ENCODE measurements around the gene DELE1. TPM values are rescaled to one million over a fixed set of nuclear protein-coding genes. Genes with fewer than 3 reads are reported as not detected.

Gene DELE1
- total and polyA plus RNA-seq, 4 donors, result 23.2 to 49.0 (median 40.3) TPM

GRCh38 chr5:141904551-141904950, 19.1 kb upstream of the DELE1 start:
- DNase-seq (ENCODE audit: low spot score), result no peak

GRCh38 chr5:141906517-141906916, 17.2 kb upstream of the DELE1 start:
- TF ChIP-seq JUND (IDR thresholded peaks at IDR 0.05), result no peak
- no peak for TF ChIP-seq ZBTB33 (IDR thresholded peaks at IDR 0.05)
- no peak for TF ChIP-seq HNF4A (conservative IDR thresholded peaks at IDR 0.05)
- TF ChIP-seq, protein P1, sequence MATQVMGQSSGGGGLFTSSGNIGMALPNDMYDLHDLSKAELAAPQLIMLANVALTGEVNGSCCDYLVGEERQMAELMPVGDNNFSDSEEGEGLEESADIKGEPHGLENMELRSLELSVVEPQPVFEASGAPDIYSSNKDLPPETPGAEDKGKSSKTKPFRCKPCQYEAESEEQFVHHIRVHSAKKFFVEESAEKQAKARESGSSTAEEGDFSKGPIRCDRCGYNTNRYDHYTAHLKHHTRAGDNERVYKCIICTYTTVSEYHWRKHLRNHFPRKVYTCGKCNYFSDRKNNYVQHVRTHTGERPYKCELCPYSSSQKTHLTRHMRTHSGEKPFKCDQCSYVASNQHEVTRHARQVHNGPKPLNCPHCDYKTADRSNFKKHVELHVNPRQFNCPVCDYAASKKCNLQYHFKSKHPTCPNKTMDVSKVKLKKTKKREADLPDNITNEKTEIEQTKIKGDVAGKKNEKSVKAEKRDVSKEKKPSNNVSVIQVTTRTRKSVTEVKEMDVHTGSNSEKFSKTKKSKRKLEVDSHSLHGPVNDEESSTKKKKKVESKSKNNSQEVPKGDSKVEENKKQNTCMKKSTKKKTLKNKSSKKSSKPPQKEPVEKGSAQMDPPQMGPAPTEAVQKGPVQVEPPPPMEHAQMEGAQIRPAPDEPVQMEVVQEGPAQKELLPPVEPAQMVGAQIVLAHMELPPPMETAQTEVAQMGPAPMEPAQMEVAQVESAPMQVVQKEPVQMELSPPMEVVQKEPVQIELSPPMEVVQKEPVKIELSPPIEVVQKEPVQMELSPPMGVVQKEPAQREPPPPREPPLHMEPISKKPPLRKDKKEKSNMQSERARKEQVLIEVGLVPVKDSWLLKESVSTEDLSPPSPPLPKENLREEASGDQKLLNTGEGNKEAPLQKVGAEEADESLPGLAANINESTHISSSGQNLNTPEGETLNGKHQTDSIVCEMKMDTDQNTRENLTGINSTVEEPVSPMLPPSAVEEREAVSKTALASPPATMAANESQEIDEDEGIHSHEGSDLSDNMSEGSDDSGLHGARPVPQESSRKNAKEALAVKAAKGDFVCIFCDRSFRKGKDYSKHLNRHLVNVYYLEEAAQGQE (IDR thresholded peaks at IDR 0.05), result no peak
- no peak for TF ChIP-seq EGR1 (IDR thresholded peaks at IDR 0.05; ENCODE audit: low read depth in 2 of 2)
- TF ChIP-seq, protein P2, sequence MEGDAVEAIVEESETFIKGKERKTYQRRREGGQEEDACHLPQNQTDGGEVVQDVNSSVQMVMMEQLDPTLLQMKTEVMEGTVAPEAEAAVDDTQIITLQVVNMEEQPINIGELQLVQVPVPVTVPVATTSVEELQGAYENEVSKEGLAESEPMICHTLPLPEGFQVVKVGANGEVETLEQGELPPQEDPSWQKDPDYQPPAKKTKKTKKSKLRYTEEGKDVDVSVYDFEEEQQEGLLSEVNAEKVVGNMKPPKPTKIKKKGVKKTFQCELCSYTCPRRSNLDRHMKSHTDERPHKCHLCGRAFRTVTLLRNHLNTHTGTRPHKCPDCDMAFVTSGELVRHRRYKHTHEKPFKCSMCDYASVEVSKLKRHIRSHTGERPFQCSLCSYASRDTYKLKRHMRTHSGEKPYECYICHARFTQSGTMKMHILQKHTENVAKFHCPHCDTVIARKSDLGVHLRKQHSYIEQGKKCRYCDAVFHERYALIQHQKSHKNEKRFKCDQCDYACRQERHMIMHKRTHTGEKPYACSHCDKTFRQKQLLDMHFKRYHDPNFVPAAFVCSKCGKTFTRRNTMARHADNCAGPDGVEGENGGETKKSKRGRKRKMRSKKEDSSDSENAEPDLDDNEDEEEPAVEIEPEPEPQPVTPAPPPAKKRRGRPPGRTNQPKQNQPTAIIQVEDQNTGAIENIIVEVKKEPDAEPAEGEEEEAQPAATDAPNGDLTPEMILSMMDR (IDR thresholded peaks at IDR 0.05; ENCODE audit: low read depth, low read length, missing input control), result no peak
- no peak for TF ChIP-seq NR2F2 (IDR thresholded peaks at IDR 0.05)
- TF ChIP-seq, protein P3, sequence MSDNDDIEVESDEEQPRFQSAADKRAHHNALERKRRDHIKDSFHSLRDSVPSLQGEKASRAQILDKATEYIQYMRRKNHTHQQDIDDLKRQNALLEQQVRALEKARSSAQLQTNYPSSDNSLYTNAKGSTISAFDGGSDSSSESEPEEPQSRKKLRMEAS (IDR thresholded peaks at IDR 0.05), result no peak
- no peak for TF ChIP-seq SP1 (IDR thresholded peaks at IDR 0.05)
- no peak for TF ChIP-seq RXRA (IDR thresholded peaks at IDR 0.05)
- no peak for TF ChIP-seq TAF1 (conservative IDR thresholded peaks at IDR 0.05)
- TF ChIP-seq, protein P4, sequence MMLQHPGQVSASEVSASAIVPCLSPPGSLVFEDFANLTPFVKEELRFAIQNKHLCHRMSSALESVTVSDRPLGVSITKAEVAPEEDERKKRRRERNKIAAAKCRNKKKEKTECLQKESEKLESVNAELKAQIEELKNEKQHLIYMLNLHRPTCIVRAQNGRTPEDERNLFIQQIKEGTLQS (IDR thresholded peaks at IDR 0.05), result no peak
- no peak for DNase-seq (ENCODE audit: low spot score)
- Histone ChIP-seq H3K27ac (ENCODE audit: low read depth in 1 of 2, low read length in 2 of 2) (no peak overlapping the region), H3K4me3 (ENCODE audit: low read depth in 1 of 3, low read length in 3 of 3) (no peak overlapping the region), H3K36me3 (ENCODE audit: control insufficient read depth in 4 of 4, insufficient read depth in 3 of 4, low read depth in 1 of 4, low read length in 3 of 4) (no peaks in the 10 kb centered on the region), H3K9me3 (ENCODE audit: control insufficient read depth in 4 of 4, low read length in 3 of 4) (no peaks in the 10 kb centered on the region), H3K4me1 (ENCODE audit: control insufficient read depth in 4 of 4, insufficient read depth in 4 of 4, low read length in 3 of 4) (no peaks in the 10 kb centered on the region), H3K9ac (ENCODE audit: low read depth in 1 of 2, low read length in 2 of 2) (no peak overlapping the region), H3K27me3 (ENCODE audit: control insufficient read depth in 4 of 4, insufficient read depth in 4 of 4, low read length in 3 of 4) (no peaks in the 10 kb centered on the region)
- 91% methylated on average over 1 of the region's 1 CpG for WGBS

More at GRCh38 chr5:141904551-141904950, 19.1 kb upstream of the DELE1 start:
- no peaks in the 10 kb centered on the region for H3K4me1 ChIP-seq (ENCODE audit: control insufficient read depth in 4 of 4, insufficient read depth in 4 of 4, low read length in 3 of 4)
- H3K9ac ChIP-seq (ENCODE audit: low read depth in 1 of 2, low read length in 2 of 2), result no peak overlapping the region
- H3K27me3 ChIP-seq (ENCODE audit: control insufficient read depth in 4 of 4, insufficient read depth in 4 of 4, low read length in 3 of 4), result no peaks in the 10 kb centered on the region
- H3K27ac ChIP-seq (ENCODE audit: low read depth in 1 of 2, low read length in 2 of 2), result no peak overlapping the region
- H3K9me3 ChIP-seq (ENCODE audit: control insufficient read depth in 4 of 4, low read length in 3 of 4), result no peaks in the 10 kb centered on the region
- no peaks in the 10 kb centered on the region for H3K36me3 ChIP-seq (ENCODE audit: control insufficient read depth in 4 of 4, insufficient read depth in 3 of 4, low read depth in 1 of 4, low read length in 3 of 4)
- 91% methylated on average over 5 of the region's 5 CpGs for WGBS
- H3K4me3 ChIP-seq (ENCODE audit: low read depth in 1 of 3, low read length in 3 of 3), result no peak overlapping the region
- TF ChIP-seq, protein P1 (IDR thresholded peaks at IDR 0.05), result no peak
- TF ChIP-seq SP1 (IDR thresholded peaks at IDR 0.05) (no peak), EGR1 (IDR thresholded peaks at IDR 0.05; ENCODE audit: low read depth in 2 of 2) (no peak), RXRA (IDR thresholded peaks at IDR 0.05) (no peak), FOXA1 (IDR thresholded peaks at IDR 0.05) (no peak), JUND (IDR thresholded peaks at IDR 0.05) (no peak), GABPA (IDR thresholded peaks at IDR 0.05 in 1 of 2, conservative IDR thresholded peaks at IDR 0.05 in 1 of 2) (no peak), YY1 (IDR thresholded peaks at IDR 0.05) (no peak), HNF4A (conservative IDR thresholded peaks at IDR 0.05) (no peak)
- TF ChIP-seq, protein P3 (IDR thresholded peaks at IDR 0.05), result no peak

Data from liver (tissue), 9 donors.